NCI-H446 treated with DMSO at 0.1 percent for 48 hours (cell line): Measurements from ENCODE around the gene OSGIN1.

Source experiments
- DNase-seq: peaks from one replicate; lab custom pipeline; 2025; lab: John Stamatoyannopoulos, UW

The OSGIN1 gene

GRCh38 chr16:83972256-83973008 is 19.4 kb downstream of the OSGIN1 start:
- no peak for DNase-seq

DNA sequence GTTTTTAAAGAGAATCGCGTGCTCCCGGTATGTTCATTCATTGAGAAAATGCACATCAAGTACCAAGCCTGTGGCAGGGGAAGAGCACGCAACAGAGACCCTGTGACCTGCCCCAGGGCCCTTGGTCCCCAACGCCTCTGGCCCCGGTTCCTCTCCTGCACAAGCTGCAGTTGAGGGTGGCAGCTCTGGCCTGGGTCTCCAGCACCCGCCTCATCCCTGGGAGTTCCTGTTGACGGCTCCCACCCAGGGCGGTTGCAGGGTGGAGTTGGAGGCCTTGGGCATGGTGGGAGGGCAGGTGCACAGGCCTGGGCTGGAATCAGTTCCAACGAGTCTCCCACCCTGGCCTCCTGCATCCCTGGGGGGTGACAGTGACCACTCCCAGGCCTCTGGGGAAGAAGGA is 20.0 kb downstream of the OSGIN1 start:
- DNase-seq, result no peak

DNA sequence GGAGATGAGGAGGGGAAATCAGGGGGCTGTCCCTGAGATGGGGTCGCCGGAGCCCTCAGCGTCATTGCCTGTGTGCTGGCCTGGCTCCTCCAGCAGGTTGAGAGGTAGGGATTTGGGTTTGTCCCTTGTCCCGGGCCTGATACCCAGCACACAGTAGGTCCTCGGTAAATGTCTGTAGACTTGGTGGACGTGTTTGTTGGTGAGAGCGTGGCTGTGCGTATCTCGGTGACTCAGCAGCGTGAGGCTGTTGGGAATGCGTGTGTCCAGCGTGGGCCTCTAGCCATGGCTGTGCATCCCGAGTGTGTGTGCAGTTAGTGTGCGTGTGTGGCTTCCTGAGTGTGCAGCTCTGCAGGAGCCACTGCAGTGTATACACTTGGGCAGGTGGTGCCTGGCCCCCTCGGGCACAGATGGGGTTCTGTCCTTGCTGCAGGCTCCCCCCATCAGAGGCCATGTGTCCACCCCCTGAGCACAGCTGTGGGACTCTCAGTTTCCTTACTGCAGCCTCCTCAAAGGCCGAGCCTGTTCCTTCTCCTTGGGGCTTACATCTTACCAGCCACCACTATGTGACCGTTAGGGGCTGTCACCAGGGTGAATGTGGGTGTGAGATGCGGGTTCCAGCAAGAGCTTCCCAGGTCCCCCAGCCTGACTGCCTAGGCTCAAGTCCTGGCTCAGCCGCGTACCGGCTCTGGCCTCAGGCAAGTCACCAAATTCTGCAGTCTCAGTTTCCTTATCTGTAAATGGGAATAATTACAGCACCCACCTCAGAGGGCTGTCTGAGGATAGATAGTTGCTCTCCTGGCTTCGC is 20.7 kb downstream of the OSGIN1 start:
- no peak for DNase-seq

GRCh38 chr16:83974475-83974874 is 21.4 kb downstream of the OSGIN1 start:
- no peak for DNase-seq

GRCh38 chr16:83975590-83976260 is 22.7 kb downstream of the OSGIN1 start:
- no peak for DNase-seq

- no peak for DNase-seq
These were observed 24.2 kb downstream of the OSGIN1 start for GRCh38 chr16:83977056-83977815.

GRCh38 chr16:83978401-83978904 is 25.4 kb downstream of the OSGIN1 start:
- no peak for DNase-seq

DNA sequence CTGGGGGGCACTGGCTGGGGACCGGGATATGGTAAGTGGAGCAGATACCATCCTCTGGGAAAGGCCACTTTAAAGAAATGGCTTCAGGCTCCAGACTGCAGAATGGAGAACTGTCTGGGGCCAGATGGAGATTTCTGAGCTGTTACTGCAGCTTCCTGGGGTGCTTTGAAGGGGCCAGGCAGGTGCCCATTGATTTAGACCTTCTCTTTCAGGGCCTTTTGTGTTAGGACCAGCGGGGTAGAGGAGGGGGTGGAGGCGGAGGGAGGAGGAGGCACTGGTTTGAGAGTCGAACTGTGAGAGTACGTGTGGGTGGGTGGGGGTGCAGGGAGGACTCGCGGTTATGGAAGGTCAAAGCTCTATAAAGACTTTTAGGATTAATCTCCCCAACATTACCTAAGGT is 26.4 kb downstream of the OSGIN1 start:
- DNase-seq, result no peak

- no peak for DNase-seq
These were observed 27.8 kb downstream of the OSGIN1 start for GRCh38 chr16:83980794-83981193.

DNA sequence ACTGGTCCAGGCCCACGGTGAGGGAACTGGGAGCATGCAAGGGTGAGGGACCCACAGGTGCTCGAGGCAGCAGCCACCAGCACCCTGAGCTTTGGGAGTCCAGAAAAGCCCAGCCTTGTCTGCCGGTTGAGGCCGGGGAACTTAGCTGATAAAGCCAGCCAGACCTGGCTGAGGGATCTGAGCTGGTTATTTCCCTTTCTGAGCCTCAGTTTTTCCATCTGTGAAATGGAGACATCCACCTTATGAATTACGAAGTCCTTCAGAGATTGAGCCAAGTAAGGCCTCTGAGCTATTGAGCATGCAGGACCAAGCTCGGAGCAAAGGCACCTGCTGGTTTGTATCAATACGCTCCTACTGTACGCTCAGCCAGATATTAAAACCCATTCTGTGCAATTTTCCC is 28.8 kb downstream of the OSGIN1 start:
- no peak for DNase-seq

- DNase-seq, result no peak
These were observed 30.5 kb downstream of the OSGIN1 start for GRCh38 chr16:83983491-83983890.

- no peak for DNase-seq
These were observed 36.3 kb downstream of the OSGIN1 start for GRCh38 chr16:83989300-83989699.

DNA sequence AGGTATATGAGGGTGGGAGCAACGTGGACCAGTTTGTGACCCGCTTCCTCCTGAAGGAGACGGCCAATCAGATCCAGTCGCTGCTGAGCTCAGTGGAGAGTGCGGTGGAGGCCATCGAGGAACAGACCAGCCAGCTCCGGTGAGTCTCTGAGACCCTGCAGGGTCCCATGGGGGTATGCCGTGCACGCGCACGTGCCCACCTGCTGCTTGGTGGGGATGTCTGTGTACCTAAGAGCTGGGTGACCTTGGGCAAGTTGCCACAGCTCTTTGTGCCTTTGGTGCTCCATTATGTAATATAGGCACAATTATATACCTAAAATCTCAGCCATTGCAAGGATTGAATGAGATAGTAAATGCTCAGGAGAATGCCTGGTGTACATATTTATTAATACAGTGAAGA is 37.5 kb downstream of the OSGIN1 start:
- DNase-seq, result no peak

DNA sequence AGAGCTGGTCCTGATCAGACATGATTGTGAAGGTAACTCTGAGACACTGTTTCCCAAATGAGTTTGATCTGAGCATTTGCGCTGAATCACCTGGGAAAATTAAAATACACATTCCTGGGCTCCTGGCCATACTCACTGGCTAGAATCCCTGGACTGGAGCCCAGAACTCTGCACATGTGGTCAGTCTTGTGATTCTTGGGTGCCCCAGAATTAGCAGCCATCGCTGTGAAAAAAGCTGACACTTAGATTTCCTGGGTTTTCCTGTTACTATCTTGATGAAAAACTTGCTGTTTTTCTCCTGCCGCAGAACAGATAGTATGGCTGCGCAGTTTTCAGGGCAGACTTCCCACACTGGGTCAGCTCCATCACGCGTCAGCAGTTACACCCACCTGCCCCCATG is 39.6 kb downstream of the OSGIN1 start:
- DNase-seq, result no peak

GRCh38 chr16:83994087-83994486 is 41.0 kb downstream of the OSGIN1 start:
- DNase-seq, result no peak

GRCh38 chr16:83994703-83995102 is 41.7 kb downstream of the OSGIN1 start:
- no peak for DNase-seq

GRCh38 chr16:83995754-83996153 is 42.7 kb downstream of the OSGIN1 start:
- no peak for DNase-seq

GRCh38 chr16:83996481-83997252 is 43.6 kb downstream of the OSGIN1 start:
- DNase-seq, result no peak

DNA sequence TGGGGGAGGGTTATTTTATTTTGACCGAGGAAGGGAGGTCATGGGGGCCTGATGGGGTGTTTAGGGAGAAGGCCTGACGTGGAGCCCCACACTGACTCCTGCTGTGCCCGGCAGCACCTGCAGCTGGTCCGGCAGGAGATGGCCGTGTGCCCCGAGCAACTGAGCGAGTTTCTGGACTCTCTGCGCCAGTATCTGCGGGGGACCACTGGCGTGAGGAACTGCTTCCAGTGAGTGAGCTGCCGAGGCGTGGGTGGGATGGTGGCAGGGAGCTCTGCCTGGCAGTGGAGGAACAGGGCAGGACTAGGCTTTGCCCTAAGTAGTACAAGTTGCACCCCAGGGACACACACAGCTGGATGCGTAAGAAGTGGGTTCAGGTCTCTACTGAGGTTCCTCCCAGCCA is 45.1 kb downstream of the OSGIN1 start:
- DNase-seq, result no peak

GRCh38 chr16:84000989-84001642 is 48.1 kb downstream of the OSGIN1 start:
- DNase-seq, result no peak

GRCh38 chr16:84001726-84002125 is 48.7 kb downstream of the OSGIN1 start:
- no peak for DNase-seq
